AG04449 (cell line): ENCODE measurements around the gene CMTR2.
"Not testable (repeated sequence)": the region's sequence is repeated elsewhere in the genome, so short reads cannot be mapped to it uniquely, and the experiment has no call there.

Experiments used
- CTCF ChIA-PET: fragments of 350-600 bp; formaldehyde crosslinking; extraction: SDS; loops from one replicate; lab custom pipeline; 2021; ENCODE audit warnings: antibody characterized with exemption; lab: Yijun Ruan, JAX
- POLR2A ChIA-PET: fragments of 400-600, 350-600 bp; formaldehyde crosslinking; extraction: SDS; loops from one replicate; lab custom pipeline; 2020; ENCODE audit warnings: antibody characterized with exemption, inconsistent platforms; lab: Yijun Ruan, JAX
- DNase-seq: peaks from one replicate; pipeline ENCODE4 v3.0.0-alpha.2; 2010; ENCODE audit warnings: low read depth, low spot score
- H3K4me3 ChIP-seq: 2 replicates; pipeline ENCODE4 v1.5.1; 2011; ENCODE audit warnings: low read depth, mild to moderate bottlenecking, control low read depth, low read length
- CTCF ChIP-seq: IDR thresholded peaks from one replicate; pipeline ENCODE4 v1.5.1; 2011; ENCODE audit warnings: mild to moderate bottlenecking, moderate library complexity, low read length, control low read depth, inconsistent platforms; ENCODE audit not compliant: insufficient read depth; ENCODE audit errors: missing control alignments

The CMTR2 gene

GRCh38 chr16:71296584-71297340, 7.6 kb upstream of the CMTR2 start:
- no peak overlapping the region for H3K4me3 ChIP-seq
- ChIA-PET POLR2A (no interaction called here), CTCF (interaction anchor here (0.6 to 4.5 kb wide), 3 partner anchors 15 to 62 kb away, joined by 3 to 29 read pairs (median 4); partner anchors contain the start of gene CALB2)
- no peak for TF ChIP-seq CTCF
- DNase-seq, result no peak

GRCh38 chr16:71295950-71296349, 6.7 kb upstream of the CMTR2 start:
- no peak for DNase-seq
- no peak overlapping the region for H3K4me3 ChIP-seq
- no peak for TF ChIP-seq CTCF
- ChIA-PET CTCF (interaction anchor here (0.6 to 1.4 kb wide), 2 partner anchors 19 to 63 kb away, joined by 3 to 4 read pairs; partner anchors contain the start of gene CALB2), POLR2A (no interaction called here)

- no peak for DNase-seq
- H3K4me3 ChIP-seq, result no peak overlapping the region
- CTCF ChIA-PET, result interaction anchor here (2.5 kb wide), 1 partner anchor 17 kb away, joined by 15 read pairs; no protein-coding TSS in a partner anchor
- no peak for TF ChIP-seq CTCF
- POLR2A ChIA-PET, result no interaction called here
These were observed 4.7 kb upstream of the CMTR2 start for GRCh38 chr16:71293919-71294318.

- H3K4me3 ChIP-seq, POLR2A ChIA-PET, DNase-seq: not testable (repeated sequence)
- CTCF ChIA-PET, result interaction anchor here (2.5 kb wide), 1 partner anchor 19 kb away, joined by 15 read pairs; no protein-coding TSS in a partner anchor
These were observed 2.9 kb upstream of the CMTR2 start for GRCh38 chr16:71292095-71292494.

- ChIA-PET CTCF (interaction anchor here (1.5 kb wide), 1 partner anchor 9 kb away, joined by 4 read pairs; no protein-coding TSS in a partner anchor), POLR2A (no interaction called here)
- H3K4me3 ChIP-seq, result peak overlapping the region; percentile 80
- TF ChIP-seq CTCF, result no peak
- no peak for DNase-seq
These were observed 495 bp upstream of the CMTR2 start for GRCh38 chr16:71289732-71290062.

GRCh38 chr16:71288570-71288889, 672 bp downstream of the CMTR2 start:
- TF ChIP-seq CTCF, result no peak
- ChIA-PET POLR2A (no interaction called here), CTCF (interaction anchor here (1.5 to 2.2 kb wide), 3 partner anchors 8 to 22 kb away, joined by 4 to 6 read pairs (median 6); no protein-coding TSS in a partner anchor)
- DNase-seq, result no peak
- peak overlapping the region; percentile 80 for H3K4me3 ChIP-seq

GRCh38 chr16:71287911-71288310, 1.3 kb downstream of the CMTR2 start:
- CTCF ChIA-PET, result interaction anchor here (1.5 to 2.2 kb wide), 3 partner anchors 12 to 24 kb away, joined by 4 to 6 read pairs (median 6); no protein-coding TSS in a partner anchor
- peak overlapping the region; percentile 80 for H3K4me3 ChIP-seq
- TF ChIP-seq CTCF, result no peak
- DNase-seq, result no peak
- POLR2A ChIA-PET, result no interaction called here
